ENCODE data around the gene CEP250. TPM values are rescaled to one million over a fixed set of nuclear protein-coding genes. Genes with fewer than 3 reads are reported as not detected.
"Not testable (repeated sequence)": the region's sequence is repeated elsewhere in the genome, so short reads cannot be mapped to it uniquely, and the experiment has no call there.

Gene CEP250
- total RNA-seq, 1 experiment from 2014 or later = 41.0 TPM

- no peak overlapping the region for H3K27ac Mint-ChIP-seq (ENCODE audit: low read depth, unreplicated experiment)
- peaks cover 25% of the 10 kb centered on the region for H3K36me3 Mint-ChIP-seq (ENCODE audit: insufficient read depth, unreplicated experiment)
- intact Hi-C loops (cut with micrococcal nuclease) = loop anchor here (10.0 kb wide), 2 partner anchors 99 to 439 kb away; partner anchors contain the start of genes SCAND1 and SPAG4
- ChIA-PET POLR2A (interaction anchor here (1.1 to 2.1 kb wide), 4 partner anchors 20 to 148 kb away, joined by 3 to 6 read pairs (median 4); partner anchors contain the start of gene ERGIC3), CTCF (interaction anchor here (0.7 kb wide), 2 partner anchors 15 to 348 kb away, joined by 3 read pairs; no protein-coding TSS in a partner anchor)
- DNase-seq (ENCODE audit: unreplicated experiment) = no peak
- H3K27me3 Mint-ChIP-seq (ENCODE audit: insufficient read depth, unreplicated experiment) = no peaks in the 10 kb centered on the region
- TF ChIP-seq CTCF (IDR thresholded peaks at IDR 0.05; ENCODE audit: unreplicated experiment) = no peak
- BruUV-seq (replicated peaks) = no TSS peak
- H3K4me3 Mint-ChIP-seq (ENCODE audit: unreplicated experiment) = no peak overlapping the region
- H3K9me3 Mint-ChIP-seq (ENCODE audit: unreplicated experiment) = no peaks in the 10 kb centered on the region
- H3K4me1 Mint-ChIP-seq (ENCODE audit: insufficient read depth, unreplicated experiment) = peaks cover 17% of the 10 kb centered on the region
Observed at GRCh38 chr20:35515341-35515740, 59.9 kb downstream of the CEP250 start.

- ChIA-PET POLR2A (interaction anchor here (0.6 to 2.1 kb wide), 10 partner anchors 9 to 186 kb away, joined by 3 to 9 read pairs (median 4); partner anchors contain the start of genes CPNE1, ERGIC3, NFS1 and RBM12), CTCF (interaction anchor here (0.6 to 1.7 kb wide), 5 partner anchors 10 to 614 kb away, joined by 3 to 5 read pairs (median 3); no protein-coding TSS in a partner anchor)
- peak; percentile 76 for DNase-seq (ENCODE audit: unreplicated experiment)
- Mint-ChIP-seq H3K9me3 (ENCODE audit: unreplicated experiment) (no peaks in the 10 kb centered on the region), H3K4me3 (ENCODE audit: unreplicated experiment) (no peak overlapping the region), H3K27me3 (ENCODE audit: insufficient read depth, unreplicated experiment) (no peaks in the 10 kb centered on the region), H3K36me3 (ENCODE audit: insufficient read depth, unreplicated experiment) (peaks cover 17% of the 10 kb centered on the region), H3K4me1 (ENCODE audit: insufficient read depth, unreplicated experiment) (peaks cover 17% of the 10 kb centered on the region), H3K27ac (ENCODE audit: low read depth, unreplicated experiment) (no peak overlapping the region)
- BruUV-seq (replicated peaks) = no TSS peak
- no peak for TF ChIP-seq CTCF (IDR thresholded peaks at IDR 0.05; ENCODE audit: unreplicated experiment)
- intact Hi-C loops (cut with micrococcal nuclease) = loop anchor here (10.0 kb wide), 2 partner anchors 99 to 439 kb away; partner anchors contain the start of genes SCAND1 and SPAG4
Observed at GRCh38 chr20:35515949-35516645, 60.7 kb downstream of the CEP250 start.

GRCh38 chr20:35517125-35517524, 61.7 kb downstream of the CEP250 start:
- CTCF ChIA-PET = interaction anchor here (0.6 to 1.7 kb wide), 5 partner anchors 12 to 1359 kb away, joined by 3 to 5 read pairs (median 4); no protein-coding TSS in a partner anchor
- TF ChIP-seq CTCF (IDR thresholded peaks at IDR 0.05; ENCODE audit: unreplicated experiment) = no peak
- Mint-ChIP-seq H3K27me3 (ENCODE audit: insufficient read depth, unreplicated experiment) (no peaks in the 10 kb centered on the region), H3K4me1 (ENCODE audit: insufficient read depth, unreplicated experiment) (peaks cover 17% of the 10 kb centered on the region), H3K4me3 (ENCODE audit: unreplicated experiment) (peak overlapping the region; percentile 13), H3K9me3 (ENCODE audit: unreplicated experiment) (no peaks in the 10 kb centered on the region), H3K36me3 (ENCODE audit: insufficient read depth, unreplicated experiment) (peaks cover 10% of the 10 kb centered on the region), H3K27ac (ENCODE audit: low read depth, unreplicated experiment) (no peak overlapping the region)
- DNase-seq (ENCODE audit: unreplicated experiment) = no peak
- POLR2A ChIA-PET = interaction anchor here (0.6 to 1.9 kb wide), 5 partner anchors 14 to 183 kb away, joined by 3 to 9 read pairs (median 6); partner anchors contain the start of genes CPNE1, ERGIC3, NFS1 and RBM12
- intact Hi-C loops (cut with micrococcal nuclease) = loop anchor here (10.0 kb wide), 2 partner anchors 98 to 438 kb away; partner anchors contain the start of genes SCAND1 and SPAG4
- BruUV-seq (replicated peaks) = no TSS peak

- peaks cover 17% of the 10 kb centered on the region for H3K4me1 Mint-ChIP-seq (ENCODE audit: insufficient read depth, unreplicated experiment)
- ChIA-PET POLR2A (interaction anchor here (1.0 to 1.9 kb wide), 3 partner anchors 24 to 182 kb away, joined by 3 to 8 read pairs (median 6); partner anchors contain the start of genes ERGIC3, NFS1 and ROMO1), CTCF (interaction anchor here (0.6 to 1.6 kb wide), 3 partner anchors 11 to 1359 kb away, joined by 3 to 6 read pairs (median 5); no protein-coding TSS in a partner anchor)
- not testable (repeated sequence) for DNase-seq (ENCODE audit: unreplicated experiment); H3K4me3 Mint-ChIP-seq (ENCODE audit: unreplicated experiment); H3K36me3 Mint-ChIP-seq (ENCODE audit: insufficient read depth, unreplicated experiment); H3K9me3 Mint-ChIP-seq (ENCODE audit: unreplicated experiment); H3K27me3 Mint-ChIP-seq (ENCODE audit: insufficient read depth, unreplicated experiment); BruUV-seq (replicated peaks); H3K27ac Mint-ChIP-seq (ENCODE audit: low read depth, unreplicated experiment)
- intact Hi-C loops (cut with micrococcal nuclease) = loop anchor here (10.0 kb wide), 2 partner anchors 97 to 437 kb away; partner anchors contain the start of genes SCAND1 and SPAG4
Observed at GRCh38 chr20:35517767-35518166, 62.4 kb downstream of the CEP250 start.

Data from MCF 10A (cell line).